HG02943 (cell line): Measurements from ENCODE around the gene CRLF3.
"Not testable (repeated sequence)": the region's sequence is repeated elsewhere in the genome, so short reads cannot be mapped to it uniquely, and the experiment has no call there.

Experiments used
- ATAC-seq: cut with Tn5 transposase; IDR thresholded peaks from one replicate; pipeline ENCODE4 v1.9.1; 2021; ENCODE audit warnings: mild to moderate bottlenecking, low read depth, moderate library complexity; ENCODE audit not compliant: unreplicated experiment

CRLF3 gene

DNA sequence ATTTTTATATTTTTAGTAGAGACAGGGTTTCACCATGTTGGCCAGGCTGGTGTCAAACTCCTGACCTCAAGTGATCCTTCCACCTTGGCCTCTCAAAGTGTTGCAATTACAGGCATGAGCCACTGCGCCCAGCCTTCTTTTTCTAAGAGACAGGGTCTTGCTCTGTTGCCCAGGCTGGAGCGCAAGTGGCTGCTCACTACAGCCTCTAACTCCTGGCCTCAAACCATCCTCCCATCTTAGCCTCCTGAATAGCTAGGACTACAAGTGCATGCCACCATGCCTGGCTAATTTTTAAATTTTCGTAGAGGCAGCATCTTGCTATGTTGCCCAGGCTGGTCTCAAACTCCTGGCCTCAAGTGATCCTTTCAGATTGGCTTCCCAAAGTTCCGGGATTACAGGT lies 76.9 kb downstream of the CRLF3 start:
- not testable (repeated sequence) for ATAC-seq

DNA sequence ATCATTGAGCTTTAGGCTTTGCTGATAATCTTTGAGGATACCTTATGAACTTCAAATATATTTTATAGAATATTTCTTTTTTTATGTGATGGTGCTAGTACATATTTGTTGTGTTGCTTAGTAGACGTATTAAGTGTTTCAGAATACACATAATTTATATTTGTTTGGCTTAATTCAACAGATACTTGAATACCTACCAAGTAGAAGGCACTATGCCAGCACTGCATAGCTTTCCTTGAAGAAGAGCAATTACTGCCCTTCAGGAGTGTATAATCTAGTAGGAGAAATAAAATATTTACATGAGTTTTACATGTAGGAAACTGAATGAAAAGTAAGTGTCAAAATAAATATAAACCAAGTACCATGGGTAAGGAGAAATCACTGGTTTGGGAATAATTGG lies 81.8 kb downstream of the CRLF3 start:
- not testable (repeated sequence) for ATAC-seq

DNA sequence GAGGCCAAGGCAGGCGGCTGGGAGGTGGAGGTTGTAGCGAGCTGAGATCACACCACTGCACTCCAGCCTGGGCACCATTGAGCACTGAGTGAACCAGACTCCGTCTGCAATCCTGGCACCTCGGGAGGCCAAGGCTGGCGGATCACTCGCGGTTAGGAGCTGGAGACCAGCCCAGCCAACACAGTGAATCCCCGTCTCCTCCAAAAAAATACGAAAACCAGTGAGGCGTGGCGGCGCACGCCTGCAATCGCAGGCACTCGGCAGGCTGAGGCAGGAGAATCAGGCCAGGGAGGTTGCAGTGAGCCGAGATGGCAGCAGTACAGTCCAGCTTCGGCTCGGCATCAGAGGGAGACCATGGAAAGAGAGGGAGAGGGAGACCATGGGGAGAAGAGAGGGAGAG lies 88.1 kb downstream of the CRLF3 start:
- not testable (repeated sequence) for ATAC-seq

DNA sequence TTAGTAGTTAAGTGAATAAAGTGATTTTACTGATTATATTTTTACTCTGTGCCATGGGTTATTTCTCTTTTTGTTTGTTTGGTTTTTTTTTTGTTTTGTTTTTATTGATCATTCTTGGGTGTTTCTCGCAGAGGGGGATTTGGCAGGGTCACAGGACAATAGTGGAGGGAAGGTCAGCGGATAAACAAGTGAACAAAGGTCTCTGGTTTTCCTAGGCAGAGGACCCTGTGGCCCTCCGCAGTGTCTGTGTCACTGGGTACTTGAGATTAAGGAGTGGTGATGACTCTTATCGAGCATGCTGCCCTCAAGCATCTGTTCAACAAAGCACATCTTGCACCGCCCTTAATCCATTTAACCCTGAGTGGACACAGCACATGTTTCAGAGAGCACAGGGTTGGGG lies 88.8 kb downstream of the CRLF3 start:
- not testable (repeated sequence) for ATAC-seq

DNA sequence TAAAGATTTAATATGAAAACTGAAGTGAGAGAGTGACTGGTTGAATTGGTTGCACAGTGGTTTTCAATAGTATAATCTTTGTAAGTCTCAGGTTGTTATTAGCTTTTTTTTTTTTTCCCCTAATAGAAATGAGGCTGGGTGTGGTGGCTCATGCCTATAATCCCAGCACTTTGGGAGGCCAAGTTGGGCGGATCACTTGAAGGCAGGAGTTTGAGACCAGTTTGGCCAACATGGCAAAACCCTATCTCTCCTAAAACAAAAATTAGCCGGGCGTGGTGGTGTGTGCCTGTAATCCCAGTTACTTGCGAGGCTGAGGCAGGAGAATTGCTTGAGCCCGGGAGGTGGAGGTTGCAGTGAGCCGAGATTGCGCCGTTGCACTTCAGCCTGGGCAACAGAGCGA lies 89.3 kb downstream of the CRLF3 start:
- not testable (repeated sequence) for ATAC-seq

DNA sequence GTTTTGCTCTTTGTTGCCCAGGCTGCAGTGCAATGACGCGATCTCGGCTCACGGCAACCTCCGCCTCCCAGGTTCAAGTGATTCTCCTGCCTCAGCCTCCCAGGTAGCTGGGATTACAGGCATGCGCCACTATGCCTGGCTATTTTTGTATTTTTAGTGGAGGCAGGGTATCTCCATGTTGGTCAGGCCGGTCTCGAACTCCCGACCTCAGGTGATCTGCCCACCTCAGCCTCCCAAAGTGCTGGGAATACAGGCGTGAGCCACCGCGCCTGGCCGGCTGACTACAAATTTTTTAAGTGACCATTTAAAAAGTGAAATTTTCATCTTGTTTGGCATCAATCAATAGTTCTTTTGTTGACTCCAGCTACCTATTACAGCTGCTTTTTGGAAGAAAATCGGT lies 90.3 kb downstream of the CRLF3 start:
- ATAC-seq, result not testable (repeated sequence)
